ENCODE measurements around the gene PKD1.

Gene PKD1

GRCh38 chr16:2152695-2153506 lies 17.2 kb upstream of the PKD1 start:
- H3K4me1 ChIP-seq (ENCODE audit: control insufficient read depth, insufficient read depth, low read length): peaks cover 4% of the 10 kb centered on the region
- CTCF ChIA-PET: interaction anchor here (0.7 to 3.8 kb wide), 9 partner anchors 9 to 262 kb away, joined by 3 to 26 read pairs (median 3); no protein-coding TSS in a partner anchor
- H3K9me3 ChIP-seq (ENCODE audit: control insufficient read depth, insufficient read depth, low read depth, low read length): no peaks in the 10 kb centered on the region
- H3K27ac ChIP-seq (ENCODE audit: extremely low read depth, low read depth, low read length): peak overlapping the region; percentile 13; the same call in 1 of the 2 replicates
- H3K36me3 ChIP-seq (ENCODE audit: control insufficient read depth in 2 of 2, insufficient read depth in 1 of 2, low read length in 2 of 2): peaks cover 0 to 42% of the 10 kb centered on the region in 2 experiments; a peak in 2 of 3 replicates
- POLR2A ChIA-PET: interaction anchor here (0.5 to 2.2 kb wide), 6 partner anchors 8 to 188 kb away, joined by 3 to 8 read pairs (median 4); partner anchors contain the start of gene RPS2
- H3K4me3 ChIP-seq (ENCODE audit: low read depth, low read length): peak overlapping the region; percentile 64
- TF ChIP-seq ZNF561 (tag by site-specific recombination; IDR thresholded peaks at IDR 0.05; ENCODE audit: borderline replicate concordance): 0 out of 2 replicates have a peak, but pooled peaks have one; percentile 45
- TF ChIP-seq HIC1 (tag by site-specific recombination; IDR thresholded peaks at IDR 0.05): peak; percentile 91
- no peak for TF ChIP-seq GLI2 (tag by site-specific recombination; IDR thresholded peaks at IDR 0.05; ENCODE audit: borderline replicate concordance, low read depth)
- no peak for TF ChIP-seq MEIS1 (CRISPR knock-in tag; IDR thresholded peaks at IDR 0.05; ENCODE audit: borderline replicate concordance)
- peak; percentile 75 for TF ChIP-seq GLIS2 (tag by site-specific recombination; IDR thresholded peaks at IDR 0.05)
- no peak for TF ChIP-seq SCRT2 (tag by site-specific recombination; IDR thresholded peaks at IDR 0.05)
- no peak for TF ChIP-seq AEBP2 (tag by site-specific recombination; IDR thresholded peaks at IDR 0.05; ENCODE audit: borderline replicate concordance)
- TF ChIP-seq ZNF488 (tag by site-specific recombination; IDR thresholded peaks at IDR 0.05): no peak
- no peak for TF ChIP-seq ZNF658 (tag by site-specific recombination; IDR thresholded peaks at IDR 0.05)
- TF ChIP-seq ZNF707 (tag by site-specific recombination; IDR thresholded peaks at IDR 0.05): no peak
- no peak for TF ChIP-seq ZBTB48 (tag by site-specific recombination; IDR thresholded peaks at IDR 0.05)
- TF ChIP-seq ZIC2 (tag by site-specific recombination; IDR thresholded peaks at IDR 0.05): peak; percentile 46
- peak; percentile 41; the same call in 1 of the 2 replicates for TF ChIP-seq ZNF629 (tag by site-specific recombination; IDR thresholded peaks at IDR 0.05)
- no peak for TF ChIP-seq ZNF571 (tag by site-specific recombination; IDR thresholded peaks at IDR 0.05)
- no peak for TF ChIP-seq ZNF701 (tag by site-specific recombination; IDR thresholded peaks at IDR 0.05)
- 0 out of 2 replicates have a peak, but pooled peaks have one; percentile 28 for TF ChIP-seq IKZF3 (tag by site-specific recombination; IDR thresholded peaks at IDR 0.05)
- no peak for TF ChIP-seq ZNF37A (tag by site-specific recombination; IDR thresholded peaks at IDR 0.05)
- peak; percentile 94 for TF ChIP-seq BCL11B (tag by site-specific recombination; IDR thresholded peaks at IDR 0.05; ENCODE audit: low read depth)
- TF ChIP-seq ZBTB44 (tag by site-specific recombination; IDR thresholded peaks at IDR 0.05): no peak
- no peak for TF ChIP-seq ZBTB7A (tag by site-specific recombination; IDR thresholded peaks at IDR 0.05; ENCODE audit: low read depth)
- no peak for TF ChIP-seq ZNF280C (tag by site-specific recombination; IDR thresholded peaks at IDR 0.05)
- 0 out of 2 replicates have a peak, but pooled peaks have one; percentile 32 for TF ChIP-seq ZBTB11 (tag by site-specific recombination; conservative IDR thresholded peaks at IDR 0.05; ENCODE audit: low read depth)
- TF ChIP-seq ZBTB8A (tag by site-specific recombination; IDR thresholded peaks at IDR 0.05): peak; percentile 50
- TF ChIP-seq ZNF514 (tag by site-specific recombination; IDR thresholded peaks at IDR 0.05): no peak
